Trophoblast cell (in vitro differentiated cells and primary cell): ENCODE data around the gene CYP4B1.

ENCODE experiments used
- DNase-seq, 2 donors: peaks; one replicate each; pipeline ENCODE4 v3.0.0-alpha.2; 2016
- H2AFZ ChIP-seq: 2 replicates; pipeline ENCODE4 v1.6.1; 2013; ENCODE audit warnings: low read length, moderate library complexity, mild to moderate bottlenecking; ENCODE audit not compliant: insufficient read depth, poor library complexity
- H2AK5ac ChIP-seq: 2 replicates; pipeline ENCODE4 v1.6.1; 2013; ENCODE audit warnings: mild to moderate bottlenecking, low read length
- H2BK120ac ChIP-seq: 2 replicates; pipeline ENCODE4 v1.6.1; 2013; ENCODE audit warnings: low read length, mild to moderate bottlenecking, moderate library complexity; ENCODE audit not compliant: insufficient read depth, poor library complexity
- H2BK12ac ChIP-seq: 2 replicates; pipeline ENCODE4 v1.6.1; 2013; ENCODE audit warnings: mild to moderate bottlenecking, low read length, moderate library complexity
- H2BK5ac ChIP-seq: 2 replicates; pipeline ENCODE4 v1.6.1; 2013; ENCODE audit warnings: low read length, low read depth, moderate library complexity, mild to moderate bottlenecking; ENCODE audit not compliant: poor library complexity
- H3K14ac ChIP-seq: 2 replicates; pipeline ENCODE4 v1.6.1; 2013; ENCODE audit warnings: mild to moderate bottlenecking, low read length
- H3K18ac ChIP-seq: 2 replicates; pipeline ENCODE4 v1.6.1; 2013; ENCODE audit warnings: mild to moderate bottlenecking, low read length
- H3K23ac ChIP-seq: 2 replicates; pipeline ENCODE4 v1.6.1; 2013; ENCODE audit warnings: low read length
- H3K27ac ChIP-seq: 2 replicates; pipeline ENCODE4 v1.5.1; 2013; ENCODE audit warnings: low read depth, mild to moderate bottlenecking, inconsistent platforms, low read length, moderate library complexity
- H3K27me3 ChIP-seq: 2 replicates; pipeline ENCODE4 v1.6.1; 2013; ENCODE audit warnings: inconsistent platforms, mild to moderate bottlenecking, low read length, moderate library complexity; ENCODE audit not compliant: insufficient read depth
- H3K36me3 ChIP-seq, 2 experiments: 1 replicate in 1 of 2; 2 replicates in 1 of 2; pipeline ENCODE4 v1.6.1; 2013; ENCODE audit warnings: low read length in 2 of 2, mild to moderate bottlenecking in 2 of 2, moderate library complexity in 1 of 2; ENCODE audit not compliant: insufficient read depth in 2 of 2, control insufficient read depth in 1 of 2
- H3K4ac ChIP-seq: 2 replicates; pipeline ENCODE4 v1.6.1; 2013; ENCODE audit warnings: low read depth, mild to moderate bottlenecking, low read length, moderate library complexity
- H3K4me1 ChIP-seq, 2 experiments: 1 replicate in 1 of 2; 2 replicates in 1 of 2; pipeline ENCODE4 v1.6.1; 2013; ENCODE audit warnings: low read length in 2 of 2, mild to moderate bottlenecking in 2 of 2, moderate library complexity in 1 of 2; ENCODE audit not compliant: insufficient read depth in 2 of 2, control insufficient read depth in 1 of 2
- H3K4me2 ChIP-seq: 2 replicates; pipeline ENCODE4 v1.6.1; 2013; ENCODE audit warnings: inconsistent platforms, mild to moderate bottlenecking, low read length, moderate library complexity
- H3K4me3 ChIP-seq: 2 replicates; pipeline ENCODE4 v1.5.1; 2013; ENCODE audit warnings: mild to moderate bottlenecking, low read depth, low read length, inconsistent platforms
- H3K79me1 ChIP-seq: one replicate; pipeline ENCODE4 v1.6.1; 2013; ENCODE audit warnings: low read length
- H3K79me2 ChIP-seq: 2 replicates; pipeline ENCODE4 v1.6.1; 2013; ENCODE audit warnings: low read length, mild to moderate bottlenecking; ENCODE audit not compliant: control insufficient read depth, insufficient read depth, poor library complexity
- H3K9ac ChIP-seq: 2 replicates; pipeline ENCODE4 v1.6.1; 2013; ENCODE audit warnings: mild to moderate bottlenecking, low read length
- H3K9me3 ChIP-seq: 2 replicates; pipeline ENCODE4 v1.6.1; 2013; ENCODE audit warnings: low read depth, mild to moderate bottlenecking, control low read depth, inconsistent platforms, low read length; ENCODE audit not compliant: insufficient read depth
- H4K12ac ChIP-seq: 2 replicates; pipeline ENCODE4 v1.6.1; 2013; ENCODE audit warnings: low read depth, mild to moderate bottlenecking, low read length, moderate library complexity
- H4K8ac ChIP-seq: 2 replicates; pipeline ENCODE4 v1.6.1; 2013; ENCODE audit warnings: low read depth, mild to moderate bottlenecking, low read length, moderate library complexity
- H4K91ac ChIP-seq: one replicate; pipeline ENCODE4 v1.6.1; 2013; ENCODE audit warnings: low read depth, mild to moderate bottlenecking, low read length, moderate library complexity
- WGBS: extraction: QIAGEN DNeasy Blood & Tissue Kit; methylation state at CpG from one replicate; pipeline ENCODE4 v1.1.7; 2013; ENCODE audit warnings: missing lambda C conversion rate; ENCODE audit not compliant: insufficient read length, insufficient coverage; ENCODE audit errors: extremely low coverage; 5-methylcytosine and 5-hydroxymethylcytosine counted together

The CYP4B1 gene

DNA sequence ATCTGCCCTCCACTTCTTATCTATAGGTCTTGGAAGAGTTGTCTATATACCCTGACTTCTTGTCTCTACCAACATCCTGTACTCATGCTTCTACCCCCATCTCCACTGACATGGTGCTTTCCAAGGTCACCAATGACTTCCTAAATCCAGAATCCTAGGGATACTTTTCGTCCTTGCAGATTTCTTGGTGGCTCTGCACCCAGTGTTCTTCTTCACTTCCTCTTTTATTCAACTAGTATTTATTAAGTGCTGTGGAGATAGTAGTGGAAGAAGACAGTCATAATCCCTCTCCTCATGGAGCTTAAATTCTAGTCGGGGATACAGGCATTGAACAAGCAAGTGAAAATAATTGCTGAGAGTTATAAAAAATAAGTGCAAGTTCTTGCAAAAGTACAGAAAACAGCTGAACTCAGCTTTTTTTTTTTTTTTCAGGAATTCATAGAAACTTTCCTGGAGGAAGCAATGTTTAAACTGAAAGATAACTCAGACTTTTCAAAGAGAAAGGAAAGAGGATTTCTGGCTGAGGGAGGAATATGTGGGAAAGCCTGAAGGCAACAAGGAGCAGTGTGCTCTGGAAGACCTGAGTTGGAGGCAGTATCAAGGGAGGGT lies 38.2 kb upstream of the CYP4B1 start:
- no peak overlapping the region for H2AK5ac ChIP-seq
- H3K18ac ChIP-seq: no peak overlapping the region
- H4K8ac ChIP-seq: no peak overlapping the region
- no peak overlapping the region for H2BK120ac ChIP-seq
- H3K27me3 ChIP-seq: no peaks in the 10 kb centered on the region
- no CpG with 5 or more reads among the region's 2 CpGs for WGBS
- H2AFZ ChIP-seq: no peak overlapping the region
- H2BK12ac ChIP-seq: no peak overlapping the region
- no peak overlapping the region for H3K9ac ChIP-seq
- no peak overlapping the region for H3K27ac ChIP-seq
- H3K4me2 ChIP-seq: no peak overlapping the region
- H3K4me3 ChIP-seq: no peak overlapping the region
- H3K79me1 ChIP-seq: peaks cover 3% of the 10 kb centered on the region
- no peak for DNase-seq
- H4K91ac ChIP-seq: no peak overlapping the region
- H3K79me2 ChIP-seq: no peaks in the 10 kb centered on the region
- H3K23ac ChIP-seq: no peak overlapping the region
- H3K4me1 ChIP-seq: peaks cover 17% of the 10 kb centered on the region in 2 experiments
- H3K9me3 ChIP-seq: peaks cover 1% of the 10 kb centered on the region
- H3K4ac ChIP-seq: no peak overlapping the region
- H3K36me3 ChIP-seq: no peaks in the 10 kb centered on the region
- H4K12ac ChIP-seq: no peak overlapping the region
- H2BK5ac ChIP-seq: no peak overlapping the region
- H3K14ac ChIP-seq: no peak overlapping the region

DNA sequence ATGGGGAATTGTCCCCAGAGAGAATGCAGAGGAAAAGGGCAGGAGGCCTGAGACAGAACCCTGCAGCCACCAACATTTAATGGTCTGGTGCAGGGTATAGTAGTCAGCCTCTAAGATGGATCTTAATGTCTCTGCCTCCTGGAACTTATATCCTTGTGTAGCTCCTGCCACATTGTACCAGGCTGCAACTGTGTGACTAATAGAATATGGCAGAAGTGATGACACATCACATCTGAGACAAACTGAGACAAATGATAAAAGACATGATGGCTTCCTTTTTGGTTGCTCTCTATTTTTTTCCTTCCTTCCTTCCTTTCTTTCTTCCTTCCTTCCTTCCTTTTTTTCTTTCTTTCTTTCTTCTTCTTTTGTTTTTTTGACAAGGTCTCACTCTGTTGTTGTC lies 37.1 kb upstream of the CYP4B1 start:
- Histone ChIP-seq H3K27me3 (no peaks in the 10 kb centered on the region), H3K27ac (no peak overlapping the region), H4K12ac (no peak overlapping the region), H4K91ac (no peak overlapping the region), H3K79me2 (no peaks in the 10 kb centered on the region), H2BK12ac (no peak overlapping the region), H3K14ac (no peak overlapping the region), H3K4ac (no peak overlapping the region), H4K8ac (no peak overlapping the region), H3K79me1 (no peaks in the 10 kb centered on the region), H3K23ac (no peak overlapping the region), H3K9ac (no peak overlapping the region), H2AFZ (no peak overlapping the region), H2BK120ac (no peak overlapping the region), H2AK5ac (no peak overlapping the region), H3K9me3 (peaks cover 1% of the 10 kb centered on the region), H3K36me3 (no peaks in the 10 kb centered on the region), H3K18ac (no peak overlapping the region), H3K4me3 (no peak overlapping the region), H3K4me2 (no peak overlapping the region), H3K4me1 (peaks cover 10 to 13% of the 10 kb centered on the region in 2 experiments), H2BK5ac (no peak overlapping the region)
- DNase-seq: no peak

DNA sequence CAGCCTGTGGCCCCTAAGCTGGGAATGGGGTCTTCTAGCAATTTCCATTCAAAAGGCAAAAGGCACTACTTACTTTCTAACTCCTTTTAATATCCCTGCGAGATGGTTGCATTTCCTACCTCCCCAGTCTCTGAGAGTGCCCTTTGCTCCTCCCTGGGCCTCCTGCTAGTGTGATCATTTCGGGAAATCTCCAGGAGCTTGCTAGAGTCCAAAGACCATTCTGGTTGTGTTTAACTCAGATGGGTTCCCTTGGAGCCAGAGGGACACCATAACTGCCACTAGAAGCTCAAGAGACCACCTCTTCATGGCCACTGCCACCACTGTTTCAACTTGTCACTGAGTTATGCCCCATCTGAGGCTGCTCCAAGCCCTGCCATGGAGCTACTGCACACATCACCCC lies 34.4 kb upstream of the CYP4B1 start:
- Histone ChIP-seq H3K18ac (no peak overlapping the region), H3K36me3 (no peaks in the 10 kb centered on the region), H4K91ac (no peak overlapping the region), H3K27me3 (no peaks in the 10 kb centered on the region), H2BK120ac (no peak overlapping the region), H3K9ac (no peak overlapping the region), H3K79me2 (no peaks in the 10 kb centered on the region), H2BK5ac (no peak overlapping the region), H3K9me3 (peaks cover 7% of the 10 kb centered on the region), H3K23ac (no peak overlapping the region), H2AFZ (no peak overlapping the region), H3K79me1 (no peaks in the 10 kb centered on the region), H2BK12ac (no peak overlapping the region), H3K4me1 (no peaks in the 10 kb centered on the region), H3K14ac (no peak overlapping the region), H2AK5ac (no peak overlapping the region), H3K27ac (no peak overlapping the region), H4K12ac (no peak overlapping the region), H4K8ac (no peak overlapping the region), H3K4me3 (no peak overlapping the region), H3K4me2 (no peak overlapping the region), H3K4ac (no peak overlapping the region)
- WGBS: no CpG with 5 or more reads among the region's 2 CpGs
- no peak for DNase-seq

DNA sequence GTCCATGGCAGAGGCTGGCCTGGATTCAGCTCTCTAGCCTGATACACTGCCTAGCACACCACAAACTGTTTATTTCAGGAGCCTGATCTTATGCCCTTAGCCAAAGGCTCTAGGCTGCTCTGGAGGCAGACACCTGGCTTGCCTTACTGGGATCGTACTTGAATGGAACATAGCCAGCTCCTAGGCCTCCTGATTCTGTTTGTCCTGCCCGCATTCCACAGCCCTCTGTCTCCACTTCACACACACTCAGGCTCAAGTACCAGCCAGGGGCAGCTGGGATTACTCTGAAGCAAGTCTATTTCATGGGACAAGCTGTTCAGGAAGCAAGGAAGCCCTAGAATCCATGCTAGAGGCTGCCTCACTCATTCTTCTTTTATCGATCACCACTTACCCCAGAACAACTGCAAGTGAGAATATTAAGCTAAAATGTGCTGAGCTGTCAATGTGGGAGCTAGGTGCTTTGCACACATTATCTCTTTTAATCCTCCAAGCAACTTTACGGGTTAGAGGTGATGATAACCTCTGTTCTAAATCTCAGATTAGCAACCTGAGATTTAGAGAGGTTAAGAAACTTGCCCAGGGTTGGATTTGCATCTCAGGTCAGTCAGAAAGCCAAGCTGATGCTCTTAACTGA lies 31.1 kb upstream of the CYP4B1 start:
- WGBS: no CpG with 5 or more reads among the region's 4 CpGs
- no peaks in the 10 kb centered on the region for H3K27me3 ChIP-seq
- no peak overlapping the region for H3K18ac ChIP-seq
- H2BK12ac ChIP-seq: no peak overlapping the region
- H4K12ac ChIP-seq: no peak overlapping the region
- H3K14ac ChIP-seq: no peak overlapping the region
- H3K4me3 ChIP-seq: peak overlapping the region; percentile 49
- no peak overlapping the region for H4K8ac ChIP-seq
- H3K79me2 ChIP-seq: no peaks in the 10 kb centered on the region
- H3K36me3 ChIP-seq: no peaks in the 10 kb centered on the region
- H3K23ac ChIP-seq: no peak overlapping the region
- H3K9ac ChIP-seq: no peak overlapping the region
- no peak overlapping the region for H3K27ac ChIP-seq
- H3K4ac ChIP-seq: no peak overlapping the region
- no peak overlapping the region for H2AK5ac ChIP-seq
- no peak overlapping the region for H4K91ac ChIP-seq
- H2AFZ ChIP-seq: no peak overlapping the region
- DNase-seq: no peak
- no peak overlapping the region for H2BK120ac ChIP-seq
- H3K79me1 ChIP-seq: no peaks in the 10 kb centered on the region
- no peak overlapping the region for H3K4me2 ChIP-seq
- H2BK5ac ChIP-seq: no peak overlapping the region
- peaks cover 21% of the 10 kb centered on the region for H3K9me3 ChIP-seq
- H3K4me1 ChIP-seq: no peaks in the 10 kb centered on the region
